GM21529 (cell line): Measurements from ENCODE around the gene DAW1.
"Not testable (repeated sequence)": the region's sequence is repeated elsewhere in the genome, so short reads cannot be mapped to it uniquely, and the experiment has no call there.

Experiments used
- ATAC-seq: cut with Tn5 transposase; IDR thresholded peaks from one replicate; pipeline ENCODE4 v1.9.1; 2021; ENCODE audit not compliant: unreplicated experiment

Gene DAW1, protein sequence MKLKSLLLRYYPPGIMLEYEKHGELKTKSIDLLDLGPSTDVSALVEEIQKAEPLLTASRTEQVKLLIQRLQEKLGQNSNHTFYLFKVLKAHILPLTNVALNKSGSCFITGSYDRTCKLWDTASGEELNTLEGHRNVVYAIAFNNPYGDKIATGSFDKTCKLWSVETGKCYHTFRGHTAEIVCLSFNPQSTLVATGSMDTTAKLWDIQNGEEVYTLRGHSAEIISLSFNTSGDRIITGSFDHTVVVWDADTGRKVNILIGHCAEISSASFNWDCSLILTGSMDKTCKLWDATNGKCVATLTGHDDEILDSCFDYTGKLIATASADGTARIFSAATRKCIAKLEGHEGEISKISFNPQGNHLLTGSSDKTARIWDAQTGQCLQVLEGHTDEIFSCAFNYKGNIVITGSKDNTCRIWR

GRCh38 chr2:227871375-227871791 lies at the start of gene DAW1:
Gene DAW1, plus strand, starts transcription at chr2:227871631. Its CDS starts 59 bp downstream, at chr2:227871690.
- peak; percentile 74 for ATAC-seq

- ATAC-seq: no peak
Observed at GRCh38 chr2:227822416-227823003, 48.9 kb upstream of the DAW1 start.

DNA sequence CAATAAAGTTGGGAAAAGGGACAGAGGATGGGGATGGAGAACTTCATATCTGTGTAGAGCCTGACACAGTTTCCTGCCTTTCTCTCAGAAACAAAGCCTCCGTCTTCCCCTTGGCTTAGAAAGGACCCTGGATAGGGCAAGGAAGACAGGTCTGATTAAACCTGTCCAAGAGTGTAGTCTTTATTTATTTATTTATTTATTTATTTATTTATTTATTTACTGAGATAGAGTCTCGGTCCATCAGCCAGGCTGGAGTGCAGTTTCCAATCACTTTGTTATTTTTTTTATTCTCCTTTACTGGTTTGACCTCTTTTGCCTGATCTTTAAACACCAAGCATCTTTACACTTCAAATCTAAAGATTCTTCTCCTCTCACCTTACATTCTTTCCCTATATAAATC lies 47.5 kb upstream of the DAW1 start:
- ATAC-seq: no peak

DNA sequence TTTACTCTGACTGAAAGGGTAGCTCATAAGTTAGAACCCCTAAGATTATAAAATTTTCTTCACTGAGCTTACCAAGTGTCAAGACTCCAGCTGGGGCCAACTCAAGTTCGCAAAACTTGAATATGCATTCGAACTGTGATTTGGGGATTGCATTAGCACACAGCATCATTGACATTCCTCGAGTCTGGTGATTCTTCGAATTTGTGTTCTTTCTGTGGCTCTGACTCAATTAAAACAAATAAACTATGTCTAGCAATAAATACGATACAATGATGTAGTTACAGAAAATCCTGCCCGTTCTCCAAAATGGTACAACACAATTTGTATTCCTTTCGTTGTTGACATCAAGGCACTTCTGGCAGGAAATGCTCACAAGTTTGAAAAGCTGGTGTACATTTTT lies 46.7 kb upstream of the DAW1 start:
- no peak for ATAC-seq

- no peak for ATAC-seq
Observed at GRCh38 chr2:227826019-227826521, 45.4 kb upstream of the DAW1 start.

GRCh38 chr2:227826563-227826962 lies 44.9 kb upstream of the DAW1 start:
- ATAC-seq: no peak

GRCh38 chr2:227827143-227827542 lies 44.3 kb upstream of the DAW1 start:
- ATAC-seq: no peak

- no peak for ATAC-seq
Observed at GRCh38 chr2:227828477-227828912, 42.9 kb upstream of the DAW1 start.

DNA sequence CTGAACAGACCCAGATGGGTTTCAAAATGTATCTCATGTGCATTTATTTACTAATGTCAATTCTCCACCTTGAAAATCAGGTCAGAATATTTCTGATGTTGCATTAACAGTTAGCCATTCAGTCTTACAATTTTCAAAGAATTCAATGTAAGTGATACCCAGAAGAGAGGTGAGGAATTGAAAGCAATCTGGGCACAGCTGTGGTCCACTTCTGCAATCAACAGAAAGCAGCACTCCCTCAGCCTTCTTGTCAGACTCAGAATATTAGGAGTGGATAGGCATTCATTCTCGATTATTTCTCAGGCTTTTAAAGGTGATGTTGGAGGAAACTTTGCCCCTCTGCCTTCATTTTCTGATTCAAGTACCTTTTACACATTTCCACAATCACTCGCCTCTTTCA lies 42.1 kb upstream of the DAW1 start:
- no peak for ATAC-seq

DNA sequence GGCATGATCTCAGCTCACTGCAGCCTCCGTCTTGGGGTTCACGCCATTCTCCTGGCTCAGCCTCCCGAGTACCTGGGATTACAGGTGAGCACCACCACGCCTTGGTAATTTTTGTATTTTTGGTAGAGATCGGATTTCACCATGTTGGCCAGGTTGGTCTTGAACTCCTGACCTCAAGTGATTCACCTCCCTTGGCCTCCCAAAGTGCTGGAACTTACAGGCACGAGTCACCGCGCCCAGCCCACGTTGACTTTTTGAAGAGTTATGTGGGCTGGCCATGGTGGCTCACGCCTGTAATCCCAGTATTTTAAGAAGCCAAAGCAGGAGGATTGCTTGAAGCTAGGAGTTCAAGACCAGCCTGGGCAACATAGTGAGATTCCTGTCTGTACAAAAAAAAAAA lies 37.0 kb upstream of the DAW1 start:
- ATAC-seq: no peak

DNA sequence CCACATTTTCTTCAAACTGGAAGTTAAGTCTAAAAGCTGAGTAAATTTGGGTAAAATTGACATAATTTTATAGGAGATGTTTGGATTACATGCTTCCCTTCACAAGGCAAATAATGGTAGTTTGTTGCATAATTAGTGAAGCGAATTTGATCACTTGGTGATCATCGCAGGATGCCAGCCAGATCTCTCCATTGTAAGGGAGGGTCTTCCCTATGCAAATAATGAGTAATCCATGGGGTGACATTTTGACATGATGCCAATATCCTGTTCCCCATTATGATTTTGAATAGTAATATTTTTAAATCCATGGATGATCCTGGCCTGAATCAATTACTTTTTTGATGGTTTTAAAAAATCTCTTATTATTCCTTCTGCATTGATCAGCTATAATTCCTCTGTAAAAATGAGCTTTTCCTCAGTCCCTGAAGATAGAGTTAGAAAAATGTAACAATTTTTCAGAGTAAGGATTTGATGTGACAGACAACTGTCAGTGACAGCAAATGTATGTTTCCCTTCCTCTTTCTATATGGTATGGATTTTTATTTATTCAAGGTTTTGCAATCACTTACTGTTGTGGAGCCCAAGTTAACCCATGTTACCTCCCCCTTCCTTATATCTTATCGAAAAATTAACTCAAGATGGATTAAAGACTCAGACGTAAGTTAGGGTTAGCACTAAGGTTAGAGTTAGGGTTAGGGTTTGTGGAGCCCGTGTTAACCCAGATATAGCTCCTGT lies 36.3 kb upstream of the DAW1 start:
- no peak for ATAC-seq

DNA sequence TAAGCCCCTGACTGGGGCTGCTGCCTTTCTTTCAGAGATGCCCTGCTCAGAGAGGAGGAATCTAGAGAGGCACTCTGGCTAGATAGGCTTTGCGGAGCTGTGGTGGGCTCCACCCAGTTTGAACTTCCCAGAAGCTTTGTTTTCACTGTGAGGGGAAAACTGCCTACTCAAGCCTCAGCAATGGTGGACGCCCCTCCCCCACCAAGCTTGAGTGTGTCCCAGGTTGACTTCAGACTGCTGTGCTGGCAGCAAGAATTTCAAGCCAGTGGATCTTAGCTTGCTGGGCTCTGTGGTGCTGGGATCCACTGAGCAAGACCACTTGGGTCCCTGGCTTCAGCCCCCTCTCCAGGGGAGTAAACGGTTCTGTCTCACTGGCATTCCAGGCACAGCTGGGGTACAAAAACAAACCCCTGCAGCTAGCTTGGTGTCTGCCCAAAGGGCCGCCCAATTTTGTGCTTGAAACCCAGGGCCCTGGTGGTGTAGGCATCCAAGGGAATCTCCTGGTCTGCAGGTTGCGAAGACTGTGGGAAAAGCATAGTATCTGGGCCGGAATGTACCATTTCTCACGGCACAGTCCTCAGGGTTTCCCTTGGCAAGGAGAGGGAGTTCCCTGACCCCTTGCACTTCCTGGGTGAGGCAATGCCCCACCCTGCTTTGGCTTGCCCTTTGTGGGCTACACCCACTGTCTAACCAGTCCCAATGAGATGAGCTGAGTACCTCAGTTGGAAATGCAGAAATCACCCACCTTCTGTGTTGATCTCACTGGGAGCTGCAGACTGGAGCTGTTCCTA lies 31.9 kb upstream of the DAW1 start:
- ATAC-seq: not testable (repeated sequence)

DNA sequence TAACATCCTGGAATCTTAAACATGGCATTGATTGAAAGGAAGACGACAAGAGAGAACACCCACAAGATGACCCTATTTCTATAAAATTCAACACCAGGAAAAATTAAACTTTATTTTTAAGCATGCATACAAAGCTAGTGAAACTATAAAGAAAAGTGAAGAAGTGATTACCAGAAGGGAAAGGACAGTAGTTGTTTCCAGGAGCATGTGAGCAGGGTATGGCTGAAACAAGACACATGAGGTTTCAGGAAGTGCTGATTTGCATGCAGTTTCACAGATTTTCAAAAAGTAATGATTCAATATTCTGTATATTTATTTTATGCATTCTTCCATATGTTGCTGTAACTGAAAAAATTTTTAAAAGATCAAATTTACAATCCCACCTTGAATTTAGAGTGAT lies 24.6 kb upstream of the DAW1 start:
- peak; percentile 71 for ATAC-seq

GRCh38 chr2:227848146-227848545 lies 23.3 kb upstream of the DAW1 start:
- peak; percentile 14 for ATAC-seq

DNA sequence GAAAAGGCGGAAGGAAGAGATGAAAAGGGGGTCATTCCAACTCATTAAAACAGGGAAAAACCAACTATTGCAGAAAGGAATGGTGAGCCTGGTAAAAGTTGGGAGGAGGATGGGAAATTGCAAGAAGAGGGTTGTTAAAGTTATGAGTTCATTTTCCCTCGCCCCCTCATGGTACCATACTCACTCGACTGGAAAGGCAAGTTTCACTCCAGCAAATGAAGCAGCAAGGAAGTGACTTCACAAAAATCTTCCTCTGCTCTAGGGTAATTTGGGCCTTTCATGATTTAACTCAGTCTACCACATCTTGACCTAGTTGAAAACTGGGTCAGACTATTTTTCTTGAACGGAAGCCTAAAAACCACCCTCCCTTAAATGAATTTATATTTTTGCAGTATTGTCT lies 22.8 kb upstream of the DAW1 start:
- peak; percentile 84 for ATAC-seq

- no peak for ATAC-seq
Observed at GRCh38 chr2:227849906-227850305, 21.5 kb upstream of the DAW1 start.

GRCh38 chr2:227853204-227853629 lies 18.2 kb upstream of the DAW1 start:
- no peak for ATAC-seq

GRCh38 chr2:227853765-227854271 lies 17.6 kb upstream of the DAW1 start:
- no peak for ATAC-seq

DNA sequence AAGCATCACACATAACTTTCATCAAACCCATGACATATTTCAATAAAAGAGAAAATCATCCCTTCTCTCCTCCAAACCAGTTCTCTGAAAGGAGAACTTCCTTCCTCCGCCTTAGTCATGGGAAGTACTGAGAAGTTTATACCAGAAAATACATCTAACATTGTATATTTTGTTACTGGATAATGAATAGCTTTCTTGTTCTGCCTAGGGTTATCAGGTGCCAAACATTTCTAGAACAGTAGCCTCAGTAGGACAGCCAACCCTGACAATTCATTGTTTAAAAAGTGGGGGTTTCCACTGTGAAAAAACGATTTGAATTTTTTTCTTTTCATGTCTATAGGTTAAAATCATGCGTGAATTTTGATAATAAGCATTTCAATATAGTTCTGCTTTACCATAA lies 16.0 kb upstream of the DAW1 start:
- no peak for ATAC-seq

- no peak for ATAC-seq
Observed at GRCh38 chr2:227856697-227857096, 14.7 kb upstream of the DAW1 start.

- no peak for ATAC-seq
Observed at GRCh38 chr2:227860221-227860641, 11.2 kb upstream of the DAW1 start.
